Liver (tissue), 3 donors: ENCODE measurements around the gene TBRG4.

Source experiments
- ATF3 ChIP-seq: IDR thresholded peaks from 2 replicates; pipeline ENCODE4 v1.6.1; 2016; ENCODE audit warnings: antibody characterized with exemption
- CTCF ChIP-seq: fragments of 150-350 bp; IDR thresholded peaks from 2 replicates; pipeline ENCODE4 v1.5.1; 2017; ENCODE audit warnings: improper control_type of control experiment, low read depth, low read length; ENCODE audit not compliant: missing input control
- EGR1 ChIP-seq, 2 donors: IDR thresholded peaks; 2 replicates each; pipeline ENCODE4 v1.6.1; 2016 to 2018; ENCODE audit warnings: antibody characterized with exemption in 2 of 2, low read depth in 2 of 2
- FOXA1 ChIP-seq: IDR thresholded peaks from 2 replicates; pipeline ENCODE4 v1.6.1; 2016; ENCODE audit warnings: antibody characterized with exemption
- GABPA ChIP-seq, 2 donors: IDR thresholded peaks in 1 of 2; conservative IDR thresholded peaks in 1 of 2; 2 replicates each; pipeline ENCODE4 v1.6.1; 2016; ENCODE audit warnings: antibody characterized with exemption in 2 of 2, mild to moderate bottlenecking in 1 of 2, moderate library complexity in 1 of 2
- HNF4A ChIP-seq, 2 donors: conservative IDR thresholded peaks; 2 replicates each; pipeline ENCODE4 v1.6.1; 2016; ENCODE audit warnings: antibody characterized with exemption in 2 of 2, mild to moderate bottlenecking in 2 of 2
- JUND ChIP-seq, 2 donors: IDR thresholded peaks; 2 replicates each; pipeline ENCODE4 v1.6.1; 2016; ENCODE audit warnings: antibody characterized with exemption in 2 of 2
- MAX ChIP-seq: IDR thresholded peaks from 2 replicates; pipeline ENCODE4 v1.6.1; 2016; ENCODE audit warnings: antibody characterized with exemption
- RAD21 ChIP-seq, 2 donors: IDR thresholded peaks; 2 replicates each; pipeline ENCODE4 v1.6.1; 2016; ENCODE audit warnings: antibody characterized with exemption in 2 of 2, mild to moderate bottlenecking in 2 of 2
- REST ChIP-seq: IDR thresholded peaks from 2 replicates; pipeline ENCODE4 v1.6.1; 2016; ENCODE audit warnings: antibody characterized with exemption, mild to moderate bottlenecking
- RXRA ChIP-seq, 2 donors: IDR thresholded peaks; 2 replicates each; pipeline ENCODE4 v1.6.1; 2017 to 2018; ENCODE audit warnings: antibody characterized with exemption in 2 of 2, mild to moderate bottlenecking in 1 of 2
- TAF1 ChIP-seq: conservative IDR thresholded peaks from 2 replicates; pipeline ENCODE4 v1.6.1; 2016; ENCODE audit warnings: antibody characterized with exemption, mild to moderate bottlenecking
- YY1 ChIP-seq: IDR thresholded peaks from 2 replicates; pipeline ENCODE4 v1.6.1; 2016; ENCODE audit warnings: antibody characterized with exemption, mild to moderate bottlenecking
- ZBTB33 ChIP-seq: IDR thresholded peaks from 2 replicates; pipeline ENCODE4 v1.6.1; 2016; ENCODE audit warnings: antibody characterized with exemption
- donor health status: healthy.
- donor health status: healthy.

- TF ChIP-seq CTCF, result no peak
- no peak for TF ChIP-seq RAD21 (IDR thresholded peaks at IDR 0.05)
- TF ChIP-seq MAX, result no peak
- TF ChIP-seq TAF1, result no peak
- no peak for TF ChIP-seq JUND (IDR thresholded peaks at IDR 0.05)
- TF ChIP-seq GABPA (IDR thresholded peaks at IDR 0.05 in 1 of 2, conservative IDR thresholded peaks at IDR 0.05 in 1 of 2), result no peak
- TF ChIP-seq YY1, result no peak
- TF ChIP-seq ZBTB33, result no peak
- no peak for TF ChIP-seq REST
- TF ChIP-seq FOXA1, result no peak
- TF ChIP-seq ATF3, result no peak
- TF ChIP-seq EGR1 (IDR thresholded peaks at IDR 0.05; ENCODE audit: low read depth in 2 of 2), result no peak
- TF ChIP-seq HNF4A (conservative IDR thresholded peaks at IDR 0.05), result no peak
- TF ChIP-seq RXRA (IDR thresholded peaks at IDR 0.05), result no peak
Measured at GRCh38 chr7:45067582-45067981, 43.9 kb downstream of the TBRG4 start.
